ENCODE results near the gene NXPH1. TPM values are rescaled to one million over a fixed set of nuclear protein-coding genes. Genes with fewer than 3 reads are reported as not detected.

NXPH1 gene
- polyA plus RNA-seq, 1 donor (not counting 4 experiments of a cell fraction or from before 2014, with no cell fraction given), result not detected

GRCh38 chr7:8637322-8637721 is 203.9 kb downstream of the NXPH1 start:
- Histone ChIP-seq H3K9me1 (ENCODE audit: control insufficient read depth, extremely low read depth, insufficient read depth, low read length) (no peaks in the 10 kb centered on the region), H3K27ac (ENCODE audit: control insufficient read depth, insufficient read depth, low read length) (no peak overlapping the region), H3K4me1 (ENCODE audit: control insufficient read depth, extremely low read depth, insufficient read depth, low read length) (no peaks in the 10 kb centered on the region), H3K79me2 (ENCODE audit: control insufficient read depth, insufficient read depth, low read length) (no peaks in the 10 kb centered on the region), H3K9ac (ENCODE audit: control insufficient read depth, extremely low read depth, insufficient read depth, low read length) (no peak overlapping the region), H3K4me3 (ENCODE audit: control insufficient read depth in 2 of 3, extremely low read depth in 1 of 3, insufficient read depth in 2 of 3, low read depth in 1 of 3, low read length in 3 of 3) (no peak overlapping the region), H2AFZ (ENCODE audit: control insufficient read depth, low read length) (no peak overlapping the region), H3K4me2 (ENCODE audit: control insufficient read depth, extremely low read depth, insufficient read depth, low read depth, low read length) (no peak overlapping the region), H3K27me3 (ENCODE audit: control insufficient read depth, extremely low read depth, insufficient read depth, low read length) (no peaks in the 10 kb centered on the region), H3K36me3 (ENCODE audit: control insufficient read depth in 2 of 2, extremely low read depth in 1 of 2, insufficient read depth in 2 of 2, low read length in 2 of 2) (no peaks in the 10 kb centered on the region), H3K9me3 (ENCODE audit: control insufficient read depth, low read depth, low read length) (peaks cover 2% of the 10 kb centered on the region), H4K20me1 (ENCODE audit: control insufficient read depth, extremely low read depth, insufficient read depth, low read length) (no peaks in the 10 kb centered on the region)
- TF ChIP-seq CTCF (optimal IDR thresholded peaks at IDR 0.05 in 1 of 3, IDR thresholded peaks at IDR 0.05 in 1 of 3, conservative IDR thresholded peaks at IDR 0.05 in 1 of 3; ENCODE audit: extremely low read depth in 1 of 3, insufficient read depth in 2 of 3, low read length in 3 of 3) (no peak), EZH2 (IDR thresholded peaks at IDR 0.05; ENCODE audit: low read length) (no peak)
- no peak for FAIRE-seq
- dilution Hi-C loops (cut with MboI; ENCODE audit: extremely low pct_ligation_motif_present, low sequenced_read_pairs), result no loop called here
- DNase-seq (ENCODE audit: low read depth, low spot score), result no peak

- Histone ChIP-seq H3K4me1 (ENCODE audit: control insufficient read depth, extremely low read depth, insufficient read depth, low read length) (no peaks in the 10 kb centered on the region), H2AFZ (ENCODE audit: control insufficient read depth, low read length) (no peak overlapping the region), H3K9me3 (ENCODE audit: control insufficient read depth, low read depth, low read length) (peaks cover 2% of the 10 kb centered on the region), H3K9me1 (ENCODE audit: control insufficient read depth, extremely low read depth, insufficient read depth, low read length) (no peaks in the 10 kb centered on the region), H3K9ac (ENCODE audit: control insufficient read depth, extremely low read depth, insufficient read depth, low read length) (no peak overlapping the region), H3K79me2 (ENCODE audit: control insufficient read depth, insufficient read depth, low read length) (no peaks in the 10 kb centered on the region), H3K36me3 (ENCODE audit: control insufficient read depth in 2 of 2, extremely low read depth in 1 of 2, insufficient read depth in 2 of 2, low read length in 2 of 2) (no peaks in the 10 kb centered on the region), H3K4me2 (ENCODE audit: control insufficient read depth, extremely low read depth, insufficient read depth, low read depth, low read length) (no peak overlapping the region), H3K4me3 (ENCODE audit: control insufficient read depth in 2 of 3, extremely low read depth in 1 of 3, insufficient read depth in 2 of 3, low read depth in 1 of 3, low read length in 3 of 3) (no peak overlapping the region), H3K27me3 (ENCODE audit: control insufficient read depth, extremely low read depth, insufficient read depth, low read length) (no peaks in the 10 kb centered on the region), H3K27ac (ENCODE audit: control insufficient read depth, insufficient read depth, low read length) (no peak overlapping the region), H4K20me1 (ENCODE audit: control insufficient read depth, extremely low read depth, insufficient read depth, low read length) (no peaks in the 10 kb centered on the region)
- TF ChIP-seq EZH2 (IDR thresholded peaks at IDR 0.05; ENCODE audit: low read length) (no peak), CTCF (optimal IDR thresholded peaks at IDR 0.05 in 1 of 3, IDR thresholded peaks at IDR 0.05 in 1 of 3, conservative IDR thresholded peaks at IDR 0.05 in 1 of 3; ENCODE audit: extremely low read depth in 1 of 3, insufficient read depth in 2 of 3, low read length in 3 of 3) (no peak)
- dilution Hi-C loops (cut with MboI; ENCODE audit: extremely low pct_ligation_motif_present, low sequenced_read_pairs), result no loop called here
- DNase-seq (ENCODE audit: low read depth, low spot score) (no peak), FAIRE-seq (no peak)
Observed at GRCh38 chr7:8638076-8638475, 204.7 kb downstream of the NXPH1 start.

Measured in keratinocyte (primary cell).